Urothelium cell line (cell line): ENCODE measurements around the gene DUOX2.
"Not testable (repeated sequence)": the region's sequence is repeated elsewhere in the genome, so short reads cannot be mapped to it uniquely, and the experiment has no call there.

Source experiments
- DNase-seq: peaks from one replicate; pipeline ENCODE4 v3.0.0; 2011; ENCODE audit warnings: low spot score, mixed read lengths
- FAIRE-seq: peaks from 2 replicates; lab custom pipeline; 2011; peaks lifted over from hg19 to GRCh38; lab: Jason Lieb, UNC

Gene DUOX2

DNA sequence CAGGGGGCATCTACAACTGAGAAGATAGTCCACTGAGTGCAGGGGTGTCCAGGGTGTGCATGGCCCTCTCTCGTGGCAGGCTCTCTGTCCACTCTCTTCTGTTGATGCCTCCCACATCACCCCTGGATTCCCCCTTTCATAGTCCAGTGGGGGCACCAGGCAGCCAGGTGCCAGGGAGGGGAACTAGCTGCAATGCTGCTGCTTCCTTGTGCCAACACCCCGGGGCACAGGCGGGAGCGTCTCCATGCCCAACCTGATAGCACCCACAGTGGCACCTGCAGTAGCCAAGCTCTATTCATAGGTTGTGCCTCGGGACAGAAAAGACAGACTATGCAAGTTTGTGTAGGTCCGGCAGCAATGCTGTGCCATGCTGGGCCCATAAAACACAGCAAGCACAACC, 11.7 kb downstream of the DUOX2 start:
- DNase-seq = no peak
- FAIRE-seq = no peak

DNA sequence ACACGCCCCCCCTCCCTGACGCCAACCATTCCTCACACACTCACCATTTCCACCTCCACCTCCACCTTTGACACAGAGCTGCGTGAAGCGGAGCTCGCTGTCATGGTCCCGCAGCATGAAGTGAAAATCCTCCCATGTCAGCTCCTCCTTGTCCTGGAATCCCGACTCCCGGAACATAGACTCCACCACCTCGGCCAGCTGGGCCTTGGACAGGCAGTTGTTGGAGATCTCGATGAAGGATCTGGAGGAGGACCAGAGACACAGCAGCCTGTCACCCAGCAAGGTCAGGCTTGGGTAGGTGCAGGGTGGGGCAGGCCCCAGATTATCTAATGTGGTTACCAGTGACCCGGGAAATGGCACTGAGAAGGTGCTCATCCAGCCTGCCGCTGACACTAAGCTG, 12.2 kb downstream of the DUOX2 start:
- no peak for DNase-seq
- no peak for FAIRE-seq

DNA sequence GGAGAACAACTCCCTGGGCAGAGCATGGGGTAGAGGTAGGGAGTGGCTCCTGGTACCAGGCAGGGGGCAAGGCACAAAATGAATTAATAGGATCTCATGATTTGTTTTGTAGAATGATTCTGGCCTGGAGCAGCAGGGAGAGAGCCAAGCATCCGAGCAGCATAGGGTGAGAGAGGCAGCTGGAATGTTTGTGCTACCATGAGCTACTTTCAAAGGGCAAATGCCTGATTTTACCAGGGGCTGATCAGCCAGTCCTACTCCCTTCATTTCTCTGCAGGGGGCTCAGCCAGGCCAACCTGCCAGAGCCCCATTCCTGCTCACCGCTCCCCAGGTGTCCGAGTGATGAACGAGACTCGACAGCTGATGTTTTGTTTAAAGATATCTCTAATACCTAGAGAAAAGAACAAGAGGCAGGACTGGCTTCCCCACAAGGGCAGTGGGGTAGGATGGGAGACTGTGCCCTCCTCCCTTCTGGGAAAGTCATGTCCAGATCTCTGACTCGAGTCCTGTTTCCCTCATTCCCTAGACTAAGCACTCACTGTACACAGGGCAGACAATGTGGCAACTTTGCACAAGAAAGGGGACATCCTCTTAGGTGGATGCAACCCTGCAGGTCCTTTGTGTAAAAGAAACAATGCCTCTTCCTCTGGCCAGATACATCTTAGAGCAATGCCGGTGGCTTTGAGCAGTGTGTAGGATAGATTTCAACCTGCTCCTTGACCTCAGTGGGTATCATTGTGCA, 12.9 kb downstream of the DUOX2 start:
- no peak for FAIRE-seq
- DNase-seq = no peak

DNA sequence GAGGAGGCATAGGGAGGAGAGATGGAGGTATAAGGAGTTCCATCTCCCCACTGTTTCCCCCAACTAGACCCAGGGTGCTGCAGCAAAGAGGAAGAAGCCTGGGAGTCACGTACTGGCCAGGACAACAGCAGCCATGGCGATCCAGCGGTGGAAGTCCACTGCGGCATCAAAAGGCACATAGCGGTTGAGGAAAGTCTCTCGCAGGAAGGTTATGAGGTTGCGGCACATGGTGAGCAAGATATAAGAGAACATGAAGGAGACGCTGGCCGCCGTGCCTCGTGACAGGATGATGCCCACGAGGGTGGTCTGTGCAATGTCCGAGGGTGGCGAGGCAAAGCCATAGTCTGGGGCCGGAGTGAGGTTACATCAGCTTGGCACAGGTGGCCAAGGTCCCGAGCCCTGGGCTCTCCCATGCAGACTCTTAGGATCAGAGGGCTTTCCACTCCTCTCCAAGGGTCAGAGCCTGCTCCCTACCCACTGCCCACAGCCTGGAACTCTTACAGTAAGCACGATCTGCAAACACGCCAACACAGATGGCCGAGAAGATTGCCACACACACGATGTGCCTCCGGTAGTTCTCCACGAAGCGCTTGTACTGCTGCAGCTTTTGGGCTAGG, 14.3 kb downstream of the DUOX2 start:
- no peak for FAIRE-seq
- DNase-seq = no peak

DNA sequence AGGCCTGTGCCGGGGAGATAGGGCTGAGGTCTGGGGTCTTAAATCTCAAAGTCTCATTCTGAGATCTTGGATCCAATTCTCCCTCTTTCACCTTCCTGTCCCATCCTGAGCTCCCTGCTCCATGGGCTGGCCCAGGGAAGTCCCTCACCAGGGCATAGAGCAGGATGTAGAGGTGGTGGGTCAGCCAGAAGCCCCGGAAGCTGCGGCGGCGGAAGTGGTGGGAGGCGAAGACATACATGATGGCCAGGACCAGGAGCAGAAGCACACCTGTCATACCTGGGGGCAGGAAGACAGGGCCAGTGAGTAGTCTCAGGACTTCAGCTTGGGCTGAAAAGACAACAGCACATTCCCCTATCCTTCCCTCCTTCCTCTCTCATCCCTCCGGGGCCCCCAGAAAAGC, 16.5 kb downstream of the DUOX2 start:
- no peak for FAIRE-seq

DNA sequence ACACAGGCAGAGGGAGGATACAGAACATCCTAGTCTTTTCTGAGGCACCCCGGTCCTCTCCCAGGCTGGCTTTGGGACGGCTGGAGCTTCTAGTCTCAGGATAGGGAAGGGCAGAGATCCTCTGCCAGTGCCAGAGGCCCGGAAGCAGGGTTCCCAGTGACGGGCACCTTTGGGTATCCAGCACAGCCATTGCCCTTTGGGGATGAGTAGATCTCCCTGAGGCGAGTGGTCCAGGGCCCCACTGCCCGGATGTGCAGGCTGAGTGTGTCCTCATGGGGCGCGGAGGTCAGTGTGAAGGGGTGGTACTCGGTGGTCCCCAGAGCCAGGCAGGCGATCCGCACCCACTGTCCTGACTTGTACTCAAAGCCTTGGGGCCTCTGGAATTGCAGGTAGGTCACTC, 18.3 kb downstream of the DUOX2 start:
- no peak for FAIRE-seq
- DNase-seq = no peak

More for the DNA sequence above, 16.5 kb downstream of the DUOX2 start:
- DNase-seq = no peak

DNA sequence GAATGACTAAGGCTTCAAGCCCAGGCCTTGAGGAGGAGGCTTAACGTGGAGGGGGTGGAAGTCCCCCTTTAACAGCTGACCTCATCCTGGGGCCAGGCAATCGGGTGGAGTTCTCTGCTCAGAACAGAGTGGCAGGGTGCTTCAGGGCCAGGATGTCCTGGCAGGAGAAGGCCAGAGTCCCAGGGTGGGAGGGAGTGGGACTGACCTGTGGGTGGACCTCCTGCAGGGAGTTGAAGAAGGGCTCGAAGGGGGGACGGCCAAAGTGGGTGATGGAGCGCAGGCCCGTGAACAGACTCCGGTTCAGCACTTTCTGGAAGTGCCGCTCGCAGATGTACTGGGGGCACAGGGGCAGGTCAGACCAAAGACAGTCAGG, 19.6 kb downstream of the DUOX2 start:
- FAIRE-seq = no peak
- DNase-seq = no peak

DNA sequence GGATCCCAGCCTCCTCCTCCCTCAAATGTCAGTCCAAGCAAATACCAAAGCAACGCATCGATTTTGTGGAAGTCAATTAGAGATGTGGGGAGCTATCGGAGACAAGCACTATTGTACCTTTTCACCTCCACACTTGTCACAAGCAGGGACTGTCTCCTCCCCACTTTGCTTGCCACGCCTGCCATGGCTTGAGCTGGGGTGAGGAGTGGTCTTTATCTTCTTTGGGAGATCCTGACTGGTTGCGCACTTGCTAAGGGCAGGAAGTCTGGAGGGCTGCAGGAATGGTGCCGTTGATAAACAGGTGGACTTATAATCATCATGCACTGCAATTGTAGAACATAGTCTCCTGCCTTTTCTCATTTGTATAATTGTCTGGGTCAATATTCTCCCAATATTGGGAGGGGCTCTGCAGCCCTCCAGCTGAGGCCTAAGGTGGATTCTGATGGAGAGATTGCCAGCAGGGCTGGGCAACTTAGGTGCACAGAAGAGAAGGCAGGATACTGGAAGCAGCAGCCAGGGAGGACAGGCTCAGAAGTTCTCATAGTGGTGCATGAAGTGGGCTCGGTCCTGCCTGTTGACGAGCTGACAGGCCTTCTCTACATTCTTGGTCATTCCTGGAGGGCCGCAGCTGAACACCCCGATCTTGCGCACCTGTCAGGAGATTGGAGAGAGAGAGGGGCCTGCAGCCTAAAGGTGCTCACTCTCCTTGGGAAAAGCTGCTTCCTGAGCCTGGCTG, 20.2 kb downstream of the DUOX2 start:
- FAIRE-seq (no peak), DNase-seq (no peak)

DNA sequence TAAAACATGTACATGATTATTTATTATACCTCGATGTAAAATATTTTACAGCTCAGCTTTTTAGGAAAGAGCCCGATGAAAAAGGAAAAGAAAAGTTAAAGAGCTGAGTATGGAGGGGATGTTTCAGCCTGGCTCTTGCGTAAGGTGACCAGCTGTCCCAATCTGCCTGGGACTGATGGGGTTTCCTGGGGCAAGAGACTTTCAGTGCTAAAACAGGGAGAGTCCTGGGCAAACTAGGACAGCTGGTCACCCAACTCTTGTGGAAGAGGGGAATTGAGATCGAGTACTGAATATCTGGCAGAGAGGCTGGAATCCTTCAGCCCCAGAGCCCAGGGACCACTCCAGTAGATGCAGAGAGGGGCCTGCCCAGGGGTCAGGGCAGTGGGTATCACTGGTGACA, 21.0 kb downstream of the DUOX2 start:
- FAIRE-seq (no peak), DNase-seq (no peak)

DNA sequence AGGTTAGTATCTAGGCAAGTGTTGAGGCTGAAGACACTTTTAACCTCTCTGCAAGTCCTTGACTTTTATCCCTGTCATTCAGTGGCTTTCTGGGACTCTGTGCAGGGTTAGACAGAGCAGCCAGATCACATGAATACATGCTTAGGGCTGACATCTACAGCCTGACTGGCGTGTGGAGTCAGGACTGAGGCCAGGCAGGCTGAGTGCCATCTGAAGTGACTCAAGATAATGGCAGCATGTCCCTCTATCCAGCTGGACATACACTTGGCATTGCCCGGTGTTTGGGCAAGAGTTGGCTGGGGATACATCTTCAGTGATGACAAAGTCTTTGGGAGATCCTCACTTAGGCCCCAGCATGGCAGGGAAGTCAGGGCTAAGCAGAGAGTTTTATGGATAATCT, 22.4 kb downstream of the DUOX2 start:
- FAIRE-seq = no peak
- no peak for DNase-seq

DNA sequence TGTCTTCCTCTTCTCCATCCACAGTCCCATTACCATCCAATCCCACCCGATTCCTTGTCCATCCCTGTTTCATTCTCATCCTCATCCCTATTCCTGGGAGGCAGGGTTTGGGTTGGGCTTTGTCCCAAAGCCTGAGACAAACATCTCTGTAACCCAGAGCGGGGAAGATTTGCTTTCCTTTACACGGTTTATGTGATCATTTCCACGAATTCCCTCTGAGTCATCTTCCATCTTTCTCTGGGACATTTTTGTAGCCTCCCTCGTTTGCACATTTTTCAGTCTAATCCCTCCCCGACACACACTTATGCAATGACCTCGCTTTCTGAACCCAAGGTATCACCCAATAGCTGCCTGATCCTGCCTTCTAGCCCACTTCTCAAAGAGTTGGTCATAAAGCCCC, 22.8 kb downstream of the DUOX2 start:
- no peak for FAIRE-seq

DNA sequence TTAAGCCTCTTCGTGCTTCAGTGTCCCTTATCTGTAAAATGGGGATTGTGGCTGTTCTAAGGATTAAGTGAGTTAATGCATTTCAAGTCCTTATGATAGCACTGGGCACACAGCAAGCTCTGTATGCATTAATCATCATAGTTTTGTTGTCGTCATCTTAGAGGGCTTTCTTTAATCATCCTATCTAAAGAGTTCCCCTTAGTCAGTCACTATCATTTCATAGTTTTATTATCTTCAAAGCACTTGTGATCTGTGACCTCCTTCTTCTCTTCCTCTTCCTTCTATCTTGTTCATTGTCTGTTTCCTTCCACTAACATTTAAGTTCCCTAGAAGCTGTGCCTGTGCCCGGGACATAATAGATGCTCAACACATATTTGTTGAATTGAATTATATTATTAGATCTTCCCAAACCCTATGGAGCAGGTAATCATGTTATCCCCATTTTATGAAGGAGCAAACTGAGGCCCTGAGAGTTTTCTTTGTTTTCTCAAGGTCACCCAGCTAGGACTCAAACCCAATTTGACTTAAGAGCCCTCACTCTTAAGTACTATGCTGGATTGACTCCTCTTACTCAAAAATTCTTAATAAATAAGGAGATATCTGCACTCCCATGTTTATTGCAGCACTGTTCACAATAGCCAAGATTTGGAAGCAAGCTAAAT, 24.1 kb downstream of the DUOX2 start:
- no peak for FAIRE-seq
- DNase-seq = no peak

More for the DNA sequence above, 22.8 kb downstream of the DUOX2 start:
- no peak for DNase-seq

DNA sequence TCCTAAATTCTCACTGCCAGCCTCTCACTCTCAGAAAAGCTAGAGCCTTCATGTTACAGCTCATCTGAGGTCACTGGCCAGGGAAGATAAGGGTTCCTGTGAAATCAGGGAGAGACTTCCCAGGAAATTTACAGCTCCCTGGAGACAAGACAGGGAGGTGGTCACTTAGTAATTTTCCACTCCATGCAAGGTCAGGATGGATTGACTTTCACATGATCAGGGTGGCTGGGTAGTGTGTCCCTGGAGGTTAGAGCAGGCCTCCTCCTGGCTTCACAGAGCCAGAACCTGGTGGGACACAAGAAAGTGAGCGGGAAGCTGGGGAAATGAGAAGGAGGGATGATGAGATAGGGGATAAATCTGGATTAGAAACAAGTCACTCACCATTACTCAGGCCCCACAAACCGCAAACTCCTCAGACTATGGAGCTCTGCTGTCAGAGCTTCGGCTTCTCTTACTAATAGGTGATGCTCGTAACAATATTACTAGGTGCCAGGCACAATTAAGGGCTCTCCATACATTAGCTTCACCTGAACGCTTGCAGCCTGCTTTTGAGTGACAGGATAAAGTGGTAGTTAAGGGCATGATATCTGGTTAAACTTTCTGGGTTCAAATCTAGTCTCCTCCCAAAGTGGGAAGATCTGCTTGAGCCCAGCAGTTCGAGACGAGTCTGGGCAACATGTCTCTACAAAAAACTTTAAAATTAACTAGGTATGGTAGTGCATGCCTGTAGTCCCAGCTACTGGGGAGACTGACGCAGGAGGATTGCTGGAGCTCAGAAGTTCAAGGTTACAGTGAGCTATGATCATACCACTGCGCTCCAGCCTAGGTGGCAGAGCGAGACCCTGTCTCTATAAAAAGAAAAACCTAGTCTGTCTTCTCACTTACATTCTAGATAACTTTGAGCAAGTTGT, 24.9 kb downstream of the DUOX2 start:
- FAIRE-seq (no peak), DNase-seq (no peak)

DNA sequence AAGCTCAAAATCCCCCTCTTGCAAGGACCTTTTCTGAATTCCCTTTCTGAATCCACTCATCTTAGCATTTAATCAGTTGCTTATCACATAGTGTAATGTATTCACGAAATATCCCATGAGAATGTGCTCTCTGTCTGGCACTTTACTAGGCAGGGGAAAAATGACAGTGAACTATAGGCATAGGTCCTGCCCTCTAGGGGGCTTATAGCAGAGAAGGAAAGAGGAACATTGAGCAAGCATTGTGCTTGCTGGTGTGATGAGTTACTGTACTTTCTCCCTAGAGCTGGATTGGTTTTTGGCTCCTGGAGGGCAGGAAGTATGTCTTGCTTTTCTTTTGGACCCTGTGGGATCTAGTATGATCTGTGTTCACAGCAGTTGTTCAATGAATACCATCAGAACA, 26.5 kb downstream of the DUOX2 start:
- no peak for FAIRE-seq

DNA sequence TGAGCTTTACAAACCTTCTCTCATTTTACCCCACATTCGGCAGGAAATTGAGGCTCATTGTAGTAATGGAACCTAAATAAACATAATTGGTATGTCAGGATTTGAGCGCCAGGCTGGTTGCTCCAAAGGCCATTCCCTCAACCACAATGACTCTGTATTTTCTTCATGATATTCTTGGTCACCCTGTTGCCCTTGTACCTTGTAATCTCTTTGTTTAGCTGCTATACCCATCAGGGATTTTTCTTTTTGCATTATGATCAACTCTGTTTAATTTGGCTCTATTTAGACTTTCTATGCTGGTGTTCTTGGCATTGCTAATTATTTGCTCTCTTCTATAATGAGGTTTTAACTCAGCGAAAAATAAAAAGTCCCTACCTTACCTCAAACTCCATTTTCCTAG, 29.8 kb downstream of the DUOX2 start:
- no peak for FAIRE-seq
- DNase-seq = no peak

More for the DNA sequence above, 26.5 kb downstream of the DUOX2 start:
- no peak for DNase-seq

DNA sequence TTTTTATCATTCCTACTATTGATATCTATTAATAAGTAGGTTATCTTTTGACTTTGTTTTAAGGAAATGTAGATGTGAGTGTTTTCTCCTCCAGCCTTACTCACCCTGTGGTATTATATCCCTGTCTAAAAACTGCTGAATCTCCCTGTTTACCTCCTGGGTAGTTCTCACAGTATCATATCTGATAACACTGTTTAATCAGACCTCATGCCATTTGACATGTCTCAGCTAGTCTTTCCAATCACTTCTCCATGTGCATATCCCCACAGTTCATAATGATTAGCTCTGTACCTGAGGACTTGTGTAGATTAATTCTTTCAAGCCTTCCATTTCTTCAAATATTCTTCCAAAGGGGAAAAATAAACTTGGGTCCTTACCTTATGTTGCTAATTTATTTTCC, 30.7 kb downstream of the DUOX2 start:
- no peak for FAIRE-seq

DNA sequence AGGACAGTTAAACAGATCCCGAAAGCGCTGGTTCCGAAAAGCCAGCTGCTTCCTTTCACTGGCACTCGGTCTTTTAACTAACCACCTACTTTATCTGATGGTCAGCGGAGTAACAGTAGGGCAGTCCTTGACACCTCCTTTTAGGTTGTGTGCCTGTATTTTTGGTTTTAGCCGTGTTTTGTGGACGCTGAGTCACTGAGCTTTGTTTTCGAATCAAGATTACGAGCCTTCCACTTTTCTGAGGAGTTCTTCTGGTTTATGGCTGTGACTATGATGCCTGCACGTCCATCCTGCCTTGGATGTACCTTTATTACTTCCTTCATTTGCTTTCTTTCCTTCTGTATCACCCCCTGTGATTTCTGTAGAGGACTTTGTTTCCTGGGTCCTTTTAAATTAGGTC, 31.6 kb downstream of the DUOX2 start:
- DNase-seq = not testable (repeated sequence)

More for the DNA sequence above, 30.7 kb downstream of the DUOX2 start:
- no peak for DNase-seq

DNA sequence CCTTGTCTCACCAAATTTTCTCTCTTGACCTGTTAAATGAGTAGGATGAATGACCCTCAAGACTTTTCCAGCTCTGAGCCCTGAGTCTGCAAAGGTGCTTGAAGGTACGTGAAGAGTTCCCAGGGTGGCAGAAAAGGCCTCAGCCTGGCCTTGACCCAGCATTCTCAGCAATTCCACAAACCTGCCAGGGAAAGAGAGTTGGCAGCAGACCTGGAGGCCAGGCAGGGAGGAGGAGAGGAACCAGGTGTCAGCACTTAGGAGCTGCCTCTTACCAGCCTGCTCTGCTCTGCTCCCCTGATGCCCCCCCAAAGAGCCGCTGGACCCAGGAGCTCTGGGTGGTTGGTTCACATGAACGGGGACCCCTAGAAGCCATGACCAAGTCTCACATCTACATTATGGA, 33.4 kb downstream of the DUOX2 start:
- not testable (repeated sequence) for FAIRE-seq

More for the DNA sequence above, 31.6 kb downstream of the DUOX2 start:
- FAIRE-seq = not testable (repeated sequence)

DNA sequence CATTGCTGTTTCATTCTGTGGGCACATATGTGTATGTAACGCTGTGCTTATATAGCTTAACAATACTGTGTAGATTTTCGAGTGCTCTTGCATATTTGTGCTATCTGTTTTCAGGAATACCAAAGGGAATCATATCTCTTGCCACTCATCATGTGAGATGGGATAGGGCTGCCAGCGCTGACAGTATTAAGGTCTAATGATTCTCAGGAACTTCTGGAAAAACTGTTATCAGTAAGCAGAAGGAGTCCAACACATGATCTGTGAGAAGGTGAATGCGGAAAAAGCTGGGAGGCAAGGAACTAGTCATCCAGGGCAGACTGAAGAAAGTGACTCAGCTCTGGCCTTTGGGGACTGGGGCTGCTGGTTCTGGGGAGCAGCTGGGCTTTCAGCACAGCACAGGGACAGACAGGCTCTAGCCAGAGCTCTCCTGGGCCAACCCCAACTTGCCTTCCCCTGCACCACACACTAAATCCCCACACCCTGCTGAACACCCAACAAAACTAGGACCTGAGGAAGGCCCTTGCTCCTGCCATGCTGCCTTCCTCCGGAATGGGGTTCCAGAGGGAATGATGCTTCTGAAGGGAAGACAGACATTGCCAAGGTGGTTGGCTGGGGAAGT, 34.2 kb downstream of the DUOX2 start:
- not testable (repeated sequence) for FAIRE-seq, DNase-seq

More for the DNA sequence above, 33.4 kb downstream of the DUOX2 start:
- DNase-seq = not testable (repeated sequence)

DNA sequence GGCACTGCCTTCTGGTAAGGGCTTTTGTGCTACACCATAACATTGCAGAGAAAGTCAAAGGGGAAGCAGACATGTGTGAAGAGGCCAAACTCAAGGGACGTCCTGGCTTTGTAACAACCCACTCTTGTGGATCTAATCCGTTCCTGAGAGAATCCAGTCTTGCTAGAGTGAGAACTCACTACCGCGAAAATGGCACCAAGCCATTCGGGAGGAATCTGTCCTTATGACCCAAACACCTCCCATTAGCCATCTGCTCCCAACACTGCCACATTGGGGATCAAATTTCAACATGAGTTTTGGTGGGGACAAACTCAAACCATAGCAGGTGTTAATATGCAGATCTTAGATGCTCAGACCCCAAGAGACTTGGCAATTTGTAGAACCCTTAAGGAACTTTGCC, 34.8 kb downstream of the DUOX2 start:
- FAIRE-seq, DNase-seq: not testable (repeated sequence)
